Thymus (tissue), 11 donors: ENCODE data around the gene CARD6. TPM values are rescaled to one million over a fixed set of nuclear protein-coding genes. Genes with fewer than 3 reads are reported as not detected.
A peak's percentile ranks its signal among the peaks of the same experiment; 100 is the strongest.
"Not testable (repeated sequence)": the region's sequence is repeated elsewhere in the genome, so short reads cannot be mapped to it uniquely, and the experiment has no call there.

Experiments used
- DNase-seq, 9 donors: peaks; one replicate each; pipeline ENCODE4 v3.0.0-alpha.2; 2013; ENCODE audit warnings: low spot score in 9 of 9, low read depth in 6 of 9, missing footprints in 1 of 9
- H3K27ac ChIP-seq, 2 donors: one replicate each; pipeline ENCODE4 v1.5.1; 2013; ENCODE audit warnings: control low read depth in 1 of 2, low read depth in 1 of 2, low read length in 1 of 2, mild to moderate bottlenecking in 1 of 2, moderate library complexity in 1 of 2
- H3K27me3 ChIP-seq, 2 donors: one replicate each; pipeline ENCODE4 v1.5.1; 2013; ENCODE audit warnings: low read length in 1 of 2; ENCODE audit not compliant: control insufficient read depth in 2 of 2, insufficient read depth in 1 of 2
- H3K36me3 ChIP-seq, 2 donors: one replicate each; pipeline ENCODE4 v1.5.1; 2013; ENCODE audit warnings: low read length in 1 of 2, mild to moderate bottlenecking in 1 of 2, moderate library complexity in 1 of 2; ENCODE audit not compliant: control insufficient read depth in 2 of 2, insufficient read depth in 2 of 2
- H3K4me1 ChIP-seq, 2 donors: one replicate each; pipeline ENCODE4 v1.5.1; 2013; ENCODE audit warnings: low read length in 2 of 2; ENCODE audit not compliant: control insufficient read depth in 2 of 2, insufficient read depth in 2 of 2
- H3K4me3 ChIP-seq, 2 donors: one replicate each; pipeline ENCODE4 v1.5.1; 2013; ENCODE audit warnings: low read length in 2 of 2, control low read depth in 1 of 2, mild to moderate bottlenecking in 1 of 2
- H3K9me3 ChIP-seq, 2 donors: one replicate each; pipeline ENCODE4 v1.5.1; 2013; ENCODE audit warnings: low read length in 1 of 2, mild to moderate bottlenecking in 1 of 2; ENCODE audit not compliant: control insufficient read depth in 2 of 2, insufficient read depth in 1 of 2
- WGBS: extraction: QIAGEN DNeasy Blood & Tissue Kit; methylation state at CpG from one replicate; pipeline ENCODE4 v1.1.7; 2013; 5-methylcytosine and 5-hydroxymethylcytosine counted together
- polyA plus RNA-seq: library from polyadenylated mRNA; stranded (reverse); fragments of 200-250 nt; gene quantifications from one replicate; pipeline ENCODE4 v1.2.3, GENCODE V29; 2013
- total RNA-seq: library from RNA; stranded (reverse); fragments of 120-200 nt; gene quantifications from one replicate; pipeline ENCODE4 v1.2.4, GENCODE V29; 2013
- donor health status: healthy.

Gene CARD6
- total and polyA plus RNA-seq, 2 donors: 2.6 to 3.4 TPM

DNA sequence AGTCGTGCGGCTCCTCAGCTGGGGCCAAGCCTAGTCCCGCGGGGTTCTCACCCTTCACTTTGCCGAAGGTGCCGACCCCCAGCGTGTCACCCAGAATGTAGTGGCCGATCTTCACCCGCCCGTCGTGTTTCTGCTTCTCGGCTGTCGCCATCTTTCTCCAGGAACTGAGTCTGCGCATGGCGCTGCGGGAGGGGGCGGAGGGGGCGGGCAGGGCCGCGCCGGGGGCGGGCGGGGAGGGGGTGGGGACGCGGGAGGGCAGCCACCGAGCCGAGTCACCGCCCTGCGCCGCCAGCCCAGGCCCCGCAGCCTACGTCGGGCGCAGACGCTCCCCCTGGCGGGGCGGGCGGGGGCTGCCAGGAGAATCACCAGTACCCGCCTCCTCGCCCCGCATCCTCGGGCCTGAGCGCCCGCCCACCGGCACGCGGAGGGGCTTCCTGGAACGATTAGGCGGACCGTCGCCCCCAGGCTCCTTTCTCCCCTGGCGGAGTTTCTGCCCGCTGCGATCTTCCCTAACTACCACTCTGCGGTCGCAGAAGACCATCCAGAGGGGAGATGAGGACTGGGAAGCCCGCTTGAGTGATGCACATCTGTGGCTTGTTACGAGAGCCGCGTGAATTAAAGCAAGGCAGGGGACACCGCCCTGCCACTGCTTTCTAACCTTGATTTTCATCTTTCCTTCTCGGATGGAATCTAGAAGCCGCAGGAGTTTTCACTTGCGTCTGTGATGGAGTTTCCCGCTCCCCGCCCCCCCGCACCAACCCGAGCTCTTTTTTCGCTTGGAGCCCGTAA, 43.0 kb upstream of the CARD6 start, which contains the start of gene PRKAA1:
Gene PRKAA1, minus strand, starts transcription at position 363 of the 789 bp plus-strand sequence. Its CDS starts 185 bp downstream, at position 178.
- WGBS: under 1% methylated on average over 70 of the region's 70 CpGs
- Histone ChIP-seq H3K36me3 (no peaks in the 10 kb centered on the region), H3K27me3 (peaks cover 0 to 8% of the 10 kb centered on the region in 2 donors), H3K4me3 (peak within 1 kb of the TSS; percentile 73 to 91), H3K9me3 (no peaks in the 10 kb centered on the region), H3K4me1 (peaks cover 0 to 6% of the 10 kb centered on the region in 2 donors), H3K27ac (peak within 1 kb of the TSS; percentile 85 to 92)
- peak; percentile 37 to 91 (median 70) for DNase-seq

DNA sequence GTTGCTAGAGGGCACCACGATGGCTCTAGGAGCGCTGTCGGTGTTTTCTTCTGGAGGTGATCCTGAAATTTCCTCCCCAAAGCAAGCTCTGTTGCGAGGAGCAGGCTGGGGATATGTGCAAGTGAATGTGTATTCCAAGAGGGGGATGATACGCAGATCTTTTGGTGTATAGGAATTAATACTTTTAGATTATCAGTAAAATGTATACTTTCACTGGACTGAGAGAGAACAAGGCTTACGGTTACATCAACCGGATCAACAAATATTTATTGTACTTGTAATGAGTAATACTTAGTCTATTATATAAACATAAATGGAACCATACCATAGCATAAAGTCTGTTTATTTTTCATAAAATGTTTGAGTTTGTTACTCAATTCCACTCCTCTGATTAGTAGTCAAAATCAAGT, 42.4 kb upstream of the CARD6 start:
- H3K9me3 ChIP-seq: no peaks in the 10 kb centered on the region
- DNase-seq: peak in 1 of 9 donors; percentile 8
- no peaks in the 10 kb centered on the region for H3K36me3 ChIP-seq
- peaks cover 0 to 6% of the 10 kb centered on the region in 2 donors for H3K4me1 ChIP-seq
- H3K27me3 ChIP-seq: peaks cover 0 to 8% of the 10 kb centered on the region in 2 donors
- peak overlapping the region; percentile 61 to 73 for H3K4me3 ChIP-seq
- H3K27ac ChIP-seq: no peak overlapping the region
- 5% methylated on average over 7 of the region's 7 CpGs for WGBS

DNA sequence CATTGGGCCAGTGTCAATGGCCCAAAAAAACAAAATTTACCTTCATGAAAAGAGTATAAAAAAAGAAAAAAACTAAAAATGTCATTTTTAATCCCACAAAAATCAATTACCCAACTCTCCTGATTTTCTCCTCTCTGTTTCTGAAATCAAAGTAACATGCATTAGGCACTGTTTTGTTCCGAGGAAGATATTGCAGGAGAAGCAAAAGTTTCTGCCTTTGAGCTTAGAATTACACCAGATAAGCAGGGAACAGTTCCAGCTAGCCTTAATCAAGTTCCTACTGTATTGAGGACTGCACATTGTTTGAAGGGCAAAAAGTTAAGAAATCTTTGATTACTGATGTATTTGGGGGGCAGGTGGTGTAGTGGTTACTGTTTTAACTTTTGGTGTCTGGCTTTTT, 41.9 kb upstream of the CARD6 start:
- DNase-seq: no peak
- H3K27ac ChIP-seq: no peak overlapping the region
- H3K27me3 ChIP-seq: peaks cover 0 to 8% of the 10 kb centered on the region in 2 donors
- H3K36me3 ChIP-seq: no peaks in the 10 kb centered on the region
- no peaks in the 10 kb centered on the region for H3K9me3 ChIP-seq
- H3K4me1 ChIP-seq: peaks cover 0 to 6% of the 10 kb centered on the region in 2 donors
- 44% methylated on average over 1 of the region's 1 CpG for whole genome bisulfite sequencing
- H3K4me3 ChIP-seq: no peak overlapping the region

DNA sequence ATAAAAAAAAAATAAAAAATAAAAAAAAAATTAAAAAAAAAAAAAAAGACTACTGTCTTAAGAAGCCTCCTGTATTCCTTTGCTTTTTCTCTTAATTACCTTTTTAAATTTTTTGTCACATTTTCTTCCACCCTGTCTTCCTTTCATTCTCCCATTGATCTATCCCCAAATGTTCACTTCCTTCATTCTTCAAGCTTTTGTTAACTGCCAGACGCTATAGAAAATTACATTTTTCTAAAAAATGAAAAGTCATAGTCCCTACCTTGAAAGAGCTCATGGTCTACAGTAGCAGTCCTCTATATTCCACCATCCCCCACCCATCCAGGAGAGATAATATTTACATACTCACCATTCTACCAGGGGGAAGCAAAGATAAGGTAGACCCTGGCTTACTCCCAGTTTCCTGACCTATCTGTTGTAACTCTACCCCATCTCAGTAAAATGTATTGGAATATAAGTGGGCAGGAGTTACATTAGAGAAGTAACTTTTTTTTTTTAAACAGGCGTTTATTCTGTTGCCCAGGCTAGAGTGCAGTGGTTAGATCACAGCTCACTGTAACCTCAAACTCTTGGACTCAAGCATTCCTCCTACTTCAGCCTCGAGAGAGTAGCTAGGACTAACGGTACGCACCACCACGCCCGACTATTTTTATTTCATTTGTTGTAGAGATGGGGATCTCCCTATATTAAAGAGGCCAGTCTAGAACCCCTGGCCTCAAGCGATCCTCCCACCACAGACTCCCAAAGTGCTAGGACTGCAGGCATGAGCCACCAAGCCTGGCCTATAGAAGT, 39.2 kb upstream of the CARD6 start:
- peaks cover 0 to 8% of the 10 kb centered on the region in 2 donors for H3K27me3 ChIP-seq
- DNase-seq: no peak
- H3K4me3 ChIP-seq: no peak overlapping the region
- no peaks in the 10 kb centered on the region for H3K36me3 ChIP-seq
- peaks cover 0 to 3% of the 10 kb centered on the region in 2 donors for H3K4me1 ChIP-seq
- H3K27ac ChIP-seq: no peak overlapping the region
- no peaks in the 10 kb centered on the region for H3K9me3 ChIP-seq
- 94% methylated on average over 8 of the region's 8 CpGs for WGBS

DNA sequence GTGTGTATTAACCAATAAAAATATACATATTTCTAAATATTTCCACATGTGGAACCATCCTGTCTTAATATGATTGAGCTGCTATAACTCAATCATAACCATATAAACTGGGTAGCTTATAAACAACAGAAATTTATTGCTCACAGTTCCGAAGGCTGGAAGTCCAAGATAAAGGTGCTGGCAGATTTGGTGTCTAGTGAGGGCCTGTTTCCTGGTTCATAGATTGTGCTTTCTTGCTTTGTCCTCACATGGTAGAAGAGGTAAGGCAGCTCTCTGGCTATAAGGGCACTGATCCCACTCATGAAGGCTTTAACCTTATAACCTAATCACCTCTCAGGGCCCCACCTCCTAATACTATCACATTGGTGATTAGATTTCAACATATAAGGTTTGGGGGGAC, 29.0 kb upstream of the CARD6 start:
- Histone ChIP-seq H3K4me1 (no peaks in the 10 kb centered on the region), H3K9me3 (no peaks in the 10 kb centered on the region), H3K27ac (no peak overlapping the region), H3K36me3 (no peaks in the 10 kb centered on the region), H3K4me3 (no peak overlapping the region), H3K27me3 (no peaks in the 10 kb centered on the region)
- DNase-seq: no peak
- 54% methylated on average over 1 of the region's 1 CpG for WGBS

DNA sequence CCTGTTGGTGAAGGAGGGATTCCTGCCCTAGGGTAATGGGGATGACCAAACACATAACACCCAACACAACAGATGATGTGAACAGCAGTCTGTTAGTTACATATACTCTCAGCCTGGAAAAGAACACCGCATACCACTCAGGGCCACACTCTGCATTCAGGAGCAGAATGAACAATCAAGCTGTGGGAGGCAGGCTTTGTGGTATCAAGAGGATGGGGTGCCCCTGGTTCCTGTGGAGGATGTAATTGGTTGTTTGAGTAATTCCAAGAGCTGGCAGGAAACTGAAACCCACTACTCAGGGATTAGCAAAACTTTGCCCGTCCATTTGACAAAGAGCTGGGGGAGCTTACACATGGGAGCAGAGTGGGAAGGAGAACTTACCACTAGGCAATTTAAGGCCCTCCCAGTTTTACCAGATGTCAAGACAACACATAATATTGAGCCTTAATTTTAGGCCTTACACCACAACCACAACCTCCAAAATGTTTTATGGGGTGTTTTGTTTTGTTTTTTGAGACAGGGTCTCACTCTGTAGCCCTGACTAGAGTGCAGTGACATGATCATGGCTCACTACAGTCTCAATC, 27.4 kb upstream of the CARD6 start:
- WGBS: 89% methylated on average over 2 of the region's 2 CpGs
- no peaks in the 10 kb centered on the region for H3K9me3 ChIP-seq

DNA sequence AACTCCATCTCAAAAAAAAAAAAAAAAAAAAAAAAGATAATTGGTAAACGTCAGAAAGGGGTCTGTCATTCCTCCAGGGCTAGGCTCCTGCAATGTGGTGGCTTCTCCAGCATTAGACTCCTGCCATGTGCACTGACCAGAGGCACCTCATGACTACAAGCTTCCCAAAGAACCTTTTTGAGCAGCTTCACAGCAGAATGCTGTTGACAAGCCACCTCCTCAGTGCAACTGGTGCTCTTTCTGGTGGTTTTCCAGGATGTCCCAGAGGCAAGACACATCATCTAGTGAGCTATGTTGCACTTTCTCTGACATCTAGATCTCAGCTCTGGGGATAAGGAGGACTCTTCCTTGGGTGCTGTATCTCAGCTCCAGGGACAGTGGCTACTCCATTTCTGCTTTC, 17.7 kb upstream of the CARD6 start:
- Histone ChIP-seq H3K4me1 (no peaks in the 10 kb centered on the region), H3K9me3 (no peaks in the 10 kb centered on the region), H3K27me3 (no peaks in the 10 kb centered on the region), H3K27ac (no peak overlapping the region), H3K36me3 (peaks cover 27 to 32% of the 10 kb centered on the region in 2 donors), H3K4me3 (no peak overlapping the region)
- no peak for DNase-seq
- WGBS: 78% methylated on average over 1 of the region's 1 CpG

More for the DNA sequence above, 27.4 kb upstream of the CARD6 start:
- Histone ChIP-seq H3K4me3 (no peak overlapping the region), H3K27me3 (no peaks in the 10 kb centered on the region), H3K36me3 (no peaks in the 10 kb centered on the region), H3K4me1 (no peaks in the 10 kb centered on the region), H3K27ac (no peak overlapping the region)
- DNase-seq: no peak

DNA sequence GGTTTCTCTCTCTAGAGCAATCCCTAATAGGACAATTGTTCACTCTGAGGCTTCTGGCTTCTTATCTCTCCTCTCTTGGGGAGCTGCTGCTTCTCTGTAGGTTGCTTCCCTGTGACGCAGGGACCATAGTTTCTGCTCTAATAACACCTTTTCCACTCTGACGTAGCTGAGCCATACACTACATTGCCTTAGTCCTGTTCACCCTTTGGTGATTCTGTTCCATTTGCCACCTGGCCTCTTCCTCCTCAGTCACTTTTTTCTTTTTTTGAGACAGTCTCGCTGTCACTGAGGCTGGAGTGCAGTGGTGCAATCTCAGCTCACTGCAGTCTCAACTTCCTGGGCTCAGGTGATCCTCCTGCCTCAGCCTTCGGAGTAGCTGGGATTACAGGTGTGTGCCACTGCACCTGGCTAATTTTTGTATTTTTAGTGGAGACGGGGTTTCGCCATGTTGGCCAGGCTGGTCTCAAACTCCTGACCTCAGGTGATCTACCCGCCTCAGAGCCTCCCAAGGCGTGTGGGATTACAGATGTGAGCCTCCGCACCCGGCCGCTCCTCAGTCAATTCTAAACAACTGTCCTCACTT, 15.6 kb upstream of the CARD6 start:
- H3K4me1 ChIP-seq, H3K4me3 ChIP-seq, H3K27ac ChIP-seq, DNase-seq, H3K9me3 ChIP-seq, H3K27me3 ChIP-seq: not testable (repeated sequence)
- 98% methylated on average over 11 of the region's 11 CpGs for WGBS
- peaks cover 48 to 51% of the 10 kb centered on the region in 2 donors for H3K36me3 ChIP-seq
